PC-3 (cell line): ENCODE data around the gene ARID5B.

Experiments used
- EZH2 ChIP-seq: fragments of 300-600 bp; sonication (generic); IDR thresholded peaks from one replicate; pipeline ENCODE4 v1.6.1; 2017; ENCODE audit warnings: antibody characterized with exemption, mild to moderate bottlenecking, low read length; ENCODE audit not compliant: unreplicated experiment
- TF ChIP-seq, protein P1 (sequence below): fragments of 300-600 bp; sonication (generic); conservative IDR thresholded peaks from 2 replicates; pipeline ENCODE4 v1.5.1; 2017; ENCODE audit warnings: antibody characterized with exemption, low read depth, mild to moderate bottlenecking, low read length

- TF ChIP-seq, protein P1, sequence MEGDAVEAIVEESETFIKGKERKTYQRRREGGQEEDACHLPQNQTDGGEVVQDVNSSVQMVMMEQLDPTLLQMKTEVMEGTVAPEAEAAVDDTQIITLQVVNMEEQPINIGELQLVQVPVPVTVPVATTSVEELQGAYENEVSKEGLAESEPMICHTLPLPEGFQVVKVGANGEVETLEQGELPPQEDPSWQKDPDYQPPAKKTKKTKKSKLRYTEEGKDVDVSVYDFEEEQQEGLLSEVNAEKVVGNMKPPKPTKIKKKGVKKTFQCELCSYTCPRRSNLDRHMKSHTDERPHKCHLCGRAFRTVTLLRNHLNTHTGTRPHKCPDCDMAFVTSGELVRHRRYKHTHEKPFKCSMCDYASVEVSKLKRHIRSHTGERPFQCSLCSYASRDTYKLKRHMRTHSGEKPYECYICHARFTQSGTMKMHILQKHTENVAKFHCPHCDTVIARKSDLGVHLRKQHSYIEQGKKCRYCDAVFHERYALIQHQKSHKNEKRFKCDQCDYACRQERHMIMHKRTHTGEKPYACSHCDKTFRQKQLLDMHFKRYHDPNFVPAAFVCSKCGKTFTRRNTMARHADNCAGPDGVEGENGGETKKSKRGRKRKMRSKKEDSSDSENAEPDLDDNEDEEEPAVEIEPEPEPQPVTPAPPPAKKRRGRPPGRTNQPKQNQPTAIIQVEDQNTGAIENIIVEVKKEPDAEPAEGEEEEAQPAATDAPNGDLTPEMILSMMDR: no peak
- no peak for TF ChIP-seq EZH2
Observed at GRCh38 chr10:61964059-61964709, 62.7 kb downstream of the ARID5B start.
